SU-DHL-6 (cell line): ENCODE results near the gene SF3B4.

Experiments used
- EZH2phosphoT487 ChIP-seq: fragments of 200-600 bp; sonication (generic), shearing (Covaris generic); conservative IDR thresholded peaks from 2 replicates; pipeline ENCODE4 v1.6.1; 2018; ENCODE audit warnings: mild to moderate bottlenecking, antibody characterized with exemption, low read length, moderate library complexity, mixed read lengths
- TF ChIP-seq, protein P1 (sequence below): fragments of 200-600 bp; sonication (generic); IDR thresholded peaks from one replicate; pipeline ENCODE4 v1.5.1; 2017; ENCODE audit warnings: antibody characterized with exemption, mild to moderate bottlenecking, low read length, moderate library complexity; ENCODE audit not compliant: insufficient read depth, poor library complexity, severe bottlenecking

DNA sequence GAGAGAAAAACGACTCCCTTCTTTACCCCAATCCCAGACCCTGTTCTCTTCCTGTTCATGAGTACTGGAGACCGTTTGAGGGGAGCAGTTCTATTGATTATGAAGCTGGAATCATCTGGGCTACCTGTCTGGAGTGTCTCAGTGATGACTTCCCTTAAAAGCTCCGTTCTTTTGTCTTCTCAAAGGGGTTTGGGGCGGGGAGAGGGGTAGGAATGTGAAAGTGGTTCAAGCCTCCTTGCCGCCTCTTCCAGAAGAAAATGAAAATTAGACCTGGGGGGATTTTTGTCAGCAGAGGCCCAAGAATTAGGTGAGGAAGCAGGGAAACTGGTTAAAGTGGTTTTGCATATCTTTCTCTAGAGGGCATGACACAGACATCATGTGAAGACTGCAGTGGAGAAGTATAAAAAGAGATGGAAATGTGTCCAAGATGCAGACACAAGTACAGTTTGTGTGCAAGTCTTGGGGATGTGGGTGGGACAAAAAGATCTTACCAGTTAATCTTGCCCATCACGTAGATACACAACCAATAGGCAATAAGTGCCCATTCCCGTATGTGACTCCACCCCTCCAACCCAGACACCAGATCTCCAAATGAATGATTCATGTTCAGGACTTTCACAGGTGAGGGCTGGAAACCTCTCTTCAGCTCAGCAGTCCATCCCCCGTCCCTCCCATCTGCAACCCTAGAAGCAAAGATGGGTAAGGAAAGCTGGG, 9.5 kb upstream of the SF3B4 start:
- TF ChIP-seq, protein P1, sequence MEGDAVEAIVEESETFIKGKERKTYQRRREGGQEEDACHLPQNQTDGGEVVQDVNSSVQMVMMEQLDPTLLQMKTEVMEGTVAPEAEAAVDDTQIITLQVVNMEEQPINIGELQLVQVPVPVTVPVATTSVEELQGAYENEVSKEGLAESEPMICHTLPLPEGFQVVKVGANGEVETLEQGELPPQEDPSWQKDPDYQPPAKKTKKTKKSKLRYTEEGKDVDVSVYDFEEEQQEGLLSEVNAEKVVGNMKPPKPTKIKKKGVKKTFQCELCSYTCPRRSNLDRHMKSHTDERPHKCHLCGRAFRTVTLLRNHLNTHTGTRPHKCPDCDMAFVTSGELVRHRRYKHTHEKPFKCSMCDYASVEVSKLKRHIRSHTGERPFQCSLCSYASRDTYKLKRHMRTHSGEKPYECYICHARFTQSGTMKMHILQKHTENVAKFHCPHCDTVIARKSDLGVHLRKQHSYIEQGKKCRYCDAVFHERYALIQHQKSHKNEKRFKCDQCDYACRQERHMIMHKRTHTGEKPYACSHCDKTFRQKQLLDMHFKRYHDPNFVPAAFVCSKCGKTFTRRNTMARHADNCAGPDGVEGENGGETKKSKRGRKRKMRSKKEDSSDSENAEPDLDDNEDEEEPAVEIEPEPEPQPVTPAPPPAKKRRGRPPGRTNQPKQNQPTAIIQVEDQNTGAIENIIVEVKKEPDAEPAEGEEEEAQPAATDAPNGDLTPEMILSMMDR, result no peak
- no peak for TF ChIP-seq EZH2phosphoT487
